ENCODE data around the gene STXBP4.

The STXBP4 gene

GRCh38 chr17:55117164-55117563 is 148.6 kb downstream of the STXBP4 start:
- in situ Hi-C loops (cut with HindIII; ENCODE audit: low pct_unique_long_range_greater_than_20kb, low sequenced_read_pairs): no loop called here
- peak in 1 of 2 experiments; percentile 8 for DNase-seq (ENCODE audit: low read depth in 1 of 2, low spot score in 1 of 2)

DNA sequence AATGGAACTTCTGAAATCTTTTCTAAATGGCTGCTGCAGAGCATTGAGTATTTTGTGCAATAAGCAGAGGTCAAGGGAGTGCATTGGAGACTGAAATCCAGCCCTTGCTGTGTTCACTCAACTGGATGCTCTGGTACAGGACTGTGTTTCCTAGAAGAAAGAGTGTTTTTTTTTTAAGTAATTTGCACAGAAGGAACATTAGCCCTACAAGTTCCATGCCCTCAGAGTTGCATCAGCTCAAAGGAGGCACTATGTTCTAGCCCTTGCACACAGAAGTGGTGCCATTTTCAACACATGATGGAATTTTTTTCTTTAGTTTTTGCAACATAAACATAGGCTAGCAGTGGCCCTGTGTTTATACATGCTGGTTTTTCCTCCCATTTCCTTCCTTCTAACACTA is 152.1 kb downstream of the STXBP4 start:
- in situ Hi-C loops (cut with HindIII; ENCODE audit: low pct_unique_long_range_greater_than_20kb, low sequenced_read_pairs): no loop called here
- DNase-seq (ENCODE audit: low read depth in 1 of 2, low spot score in 1 of 2): no peak
- TF ChIP-seq JUND (IDR thresholded peaks at IDR 0.05; ENCODE audit: low read depth): no peak

More at GRCh38 chr17:55117164-55117563, 148.6 kb downstream of the STXBP4 start:
- TF ChIP-seq JUND (IDR thresholded peaks at IDR 0.05; ENCODE audit: low read depth): no peak

DNA sequence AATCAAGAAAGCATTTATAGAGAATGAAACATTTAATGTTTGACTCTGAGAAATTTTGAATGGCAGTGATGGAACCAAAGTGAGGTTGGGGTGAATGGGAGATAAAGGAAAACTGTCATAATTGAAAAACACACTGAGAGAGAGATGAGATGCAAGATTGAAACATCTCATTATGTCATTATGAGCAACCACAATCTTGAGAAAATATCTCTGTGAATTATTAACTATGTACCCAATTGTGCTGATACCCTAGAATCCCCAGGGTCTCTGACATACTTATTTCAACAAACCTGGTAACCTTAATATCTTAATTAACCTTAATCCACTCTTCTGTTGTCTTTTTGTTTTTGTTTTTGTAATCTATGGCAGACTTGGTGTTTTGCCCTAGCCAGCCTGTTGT is 152.7 kb downstream of the STXBP4 start:
- TF ChIP-seq JUND (IDR thresholded peaks at IDR 0.05; ENCODE audit: low read depth): no peak
- in situ Hi-C loops (cut with HindIII; ENCODE audit: low pct_unique_long_range_greater_than_20kb, low sequenced_read_pairs): no loop called here
- DNase-seq (ENCODE audit: low read depth in 1 of 2, low spot score in 1 of 2): no peak

DNA sequence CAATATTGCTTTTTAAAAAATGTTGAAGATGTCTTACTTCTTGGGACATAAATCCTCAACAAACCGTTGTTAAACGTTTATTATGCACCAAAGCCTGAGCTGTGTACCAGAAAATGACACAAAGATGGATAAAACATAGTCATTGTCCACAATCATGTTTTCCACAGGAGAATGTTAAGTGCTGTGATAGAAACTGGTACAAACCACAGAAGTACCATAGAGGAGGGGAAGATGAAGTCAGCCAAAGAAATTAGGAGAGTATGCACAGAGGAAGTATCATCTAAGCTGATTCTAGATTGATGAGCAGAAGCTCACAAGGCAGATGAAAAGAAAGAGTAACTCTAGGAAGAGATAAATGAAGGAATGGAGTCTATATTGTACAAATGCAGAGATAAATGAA is 153.5 kb downstream of the STXBP4 start:
- in situ Hi-C loops (cut with HindIII; ENCODE audit: low pct_unique_long_range_greater_than_20kb, low sequenced_read_pairs): no loop called here
- no peak for DNase-seq (ENCODE audit: low read depth in 1 of 2, low spot score in 1 of 2)
- no peak for TF ChIP-seq JUND (IDR thresholded peaks at IDR 0.05; ENCODE audit: low read depth)

DNA sequence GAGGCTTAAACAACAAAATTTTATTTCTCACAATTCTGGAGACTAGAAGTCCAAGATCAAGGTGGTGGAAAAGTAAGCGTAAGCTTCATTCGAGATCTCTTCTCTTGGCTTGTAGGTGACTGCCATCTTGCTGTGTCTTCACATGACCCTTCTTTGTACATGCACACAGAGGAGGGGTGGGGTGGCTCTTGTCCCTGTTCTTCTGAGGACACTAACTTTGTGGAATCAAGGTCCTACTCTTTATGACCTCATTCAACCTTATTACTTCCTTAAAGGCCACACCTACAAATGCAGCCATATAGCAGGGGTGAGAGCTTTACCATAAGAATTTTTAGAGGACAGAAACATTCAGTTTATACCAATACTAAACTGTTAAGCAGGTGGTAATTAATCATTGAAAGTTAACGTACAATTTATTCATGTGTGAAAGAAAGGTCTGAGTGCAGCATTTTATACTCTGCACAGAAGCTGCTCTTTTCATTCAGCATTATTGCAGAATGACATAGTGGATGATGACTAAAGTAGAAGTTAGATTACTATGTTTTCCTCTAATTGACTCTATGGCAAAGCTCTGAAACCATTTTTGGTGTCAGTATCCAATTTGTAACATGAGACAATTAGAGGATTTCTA is 156.3 kb downstream of the STXBP4 start:
- DNase-seq (ENCODE audit: low read depth in 1 of 2, low spot score in 1 of 2): no peak
- in situ Hi-C loops (cut with HindIII; ENCODE audit: low pct_unique_long_range_greater_than_20kb, low sequenced_read_pairs): no loop called here
- no peak for TF ChIP-seq JUND (IDR thresholded peaks at IDR 0.05; ENCODE audit: low read depth)

- in situ Hi-C loops (cut with HindIII; ENCODE audit: low pct_unique_long_range_greater_than_20kb, low sequenced_read_pairs): no loop called here
- DNase-seq (ENCODE audit: low read depth in 1 of 2, low spot score in 1 of 2): no peak
- no peak for TF ChIP-seq JUND (IDR thresholded peaks at IDR 0.05; ENCODE audit: low read depth)
Observed at GRCh38 chr17:55133583-55133982, 165.0 kb downstream of the STXBP4 start.

GRCh38 chr17:55134486-55135157 is 166.1 kb downstream of the STXBP4 start:
- in situ Hi-C loops (cut with HindIII; ENCODE audit: low pct_unique_long_range_greater_than_20kb, low sequenced_read_pairs): no loop called here
- TF ChIP-seq JUND (IDR thresholded peaks at IDR 0.05; ENCODE audit: low read depth): no peak
- no peak for DNase-seq (ENCODE audit: low read depth in 1 of 2, low spot score in 1 of 2)

DNA sequence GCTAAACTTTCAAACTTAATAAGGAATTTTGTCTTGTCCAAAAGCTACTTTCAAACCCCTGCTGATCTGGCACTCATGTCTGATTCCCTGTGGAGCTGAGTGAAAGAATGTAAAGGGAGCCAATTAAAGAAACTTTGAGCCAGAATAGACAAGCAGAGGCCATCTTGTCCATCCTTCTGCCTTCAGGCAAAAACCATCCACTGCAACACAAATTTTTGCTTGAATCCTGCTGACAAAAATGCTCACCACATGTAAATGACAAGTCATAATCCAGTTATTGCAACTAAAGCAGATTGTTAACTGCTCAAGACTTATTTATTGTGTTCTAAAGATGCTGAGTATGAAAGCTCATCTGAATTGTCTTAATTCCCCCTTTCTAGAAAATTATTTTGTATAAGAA is 172.2 kb downstream of the STXBP4 start:
- in situ Hi-C loops (cut with HindIII; ENCODE audit: low pct_unique_long_range_greater_than_20kb, low sequenced_read_pairs): no loop called here
- no peak for TF ChIP-seq JUND (IDR thresholded peaks at IDR 0.05; ENCODE audit: low read depth)
- DNase-seq (ENCODE audit: low read depth in 1 of 2, low spot score in 1 of 2): no peak

DNA sequence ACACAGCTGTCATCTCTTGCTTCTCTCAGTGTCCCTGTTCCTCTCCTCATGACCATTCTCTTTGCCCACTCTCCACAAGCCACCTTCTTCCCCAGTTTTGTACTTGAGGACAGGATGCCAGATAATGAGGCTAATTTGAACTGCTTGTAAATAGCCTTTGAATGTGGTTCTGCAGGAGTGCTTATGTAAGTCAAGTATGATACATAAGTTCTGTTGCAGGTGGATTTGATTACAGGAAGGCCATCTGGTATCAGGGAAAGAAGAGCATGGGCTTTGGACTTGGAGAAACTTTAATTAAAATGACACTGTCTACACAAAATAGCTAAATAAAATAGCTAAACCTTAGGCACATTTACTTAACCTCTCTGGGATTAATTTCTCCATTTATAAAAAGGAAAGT is 176.0 kb downstream of the STXBP4 start:
- in situ Hi-C loops (cut with HindIII; ENCODE audit: low pct_unique_long_range_greater_than_20kb, low sequenced_read_pairs): no loop called here
- no peak for TF ChIP-seq JUND (IDR thresholded peaks at IDR 0.05; ENCODE audit: low read depth)
- DNase-seq (ENCODE audit: low read depth in 1 of 2, low spot score in 1 of 2): no peak

GRCh38 chr17:55149485-55149884 is 180.9 kb downstream of the STXBP4 start:
- in situ Hi-C loops (cut with HindIII; ENCODE audit: low pct_unique_long_range_greater_than_20kb, low sequenced_read_pairs): no loop called here
- no peak for DNase-seq (ENCODE audit: low read depth in 1 of 2, low spot score in 1 of 2)
- no peak for TF ChIP-seq JUND (IDR thresholded peaks at IDR 0.05; ENCODE audit: low read depth)

DNA sequence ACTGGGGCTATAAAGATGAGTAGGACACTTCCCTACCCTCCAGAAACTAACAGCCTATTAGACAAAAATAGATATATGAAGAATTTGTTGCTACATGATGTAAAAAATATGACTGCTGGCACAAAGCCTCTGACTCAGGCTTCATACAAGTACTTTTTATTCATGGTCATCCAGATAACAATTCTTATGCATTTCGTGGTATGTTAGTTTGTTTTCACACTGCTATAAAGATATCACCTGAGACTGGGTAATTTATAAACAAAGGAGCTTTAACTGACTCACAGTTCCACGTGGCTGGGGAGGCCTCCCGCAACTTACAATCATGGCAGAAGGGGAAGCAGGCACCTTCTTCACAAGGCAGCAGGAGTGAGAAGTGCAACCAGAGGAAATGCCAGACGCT is 183.7 kb downstream of the STXBP4 start:
- no peak for DNase-seq (ENCODE audit: low read depth in 1 of 2, low spot score in 1 of 2)
- in situ Hi-C loops (cut with HindIII; ENCODE audit: low pct_unique_long_range_greater_than_20kb, low sequenced_read_pairs): no loop called here
- no peak for TF ChIP-seq JUND (IDR thresholded peaks at IDR 0.05; ENCODE audit: low read depth)

- in situ Hi-C loops (cut with HindIII; ENCODE audit: low pct_unique_long_range_greater_than_20kb, low sequenced_read_pairs): no loop called here
- DNase-seq (ENCODE audit: low read depth in 1 of 2, low spot score in 1 of 2): no peak
- no peak for TF ChIP-seq JUND (IDR thresholded peaks at IDR 0.05; ENCODE audit: low read depth)
Observed at GRCh38 chr17:55154101-55154500, 185.5 kb downstream of the STXBP4 start.

GRCh38 chr17:55155856-55156560 is 187.4 kb downstream of the STXBP4 start:
- TF ChIP-seq JUND (IDR thresholded peaks at IDR 0.05; ENCODE audit: low read depth): no peak
- no peak for DNase-seq (ENCODE audit: low read depth in 1 of 2, low spot score in 1 of 2)
- in situ Hi-C loops (cut with HindIII; ENCODE audit: low pct_unique_long_range_greater_than_20kb, low sequenced_read_pairs): no loop called here

Data from T47D (cell line).